Activated T-helper 2 cell treated with anti-CD3 and anti-CD28 coated beads, Interferon-gamma antibody, Interleukin-2, Interleukin-4, amounts not matched to agents 10 μg/mL and 5 μg/mL and 100 μg/mL, durations not matched to agents 14 hours and 24 hours and 36 hours (primary cell): ENCODE results near the gene ZFYVE28. TPM values are rescaled to one million over a fixed set of nuclear protein-coding genes. Genes with fewer than 3 reads are reported as not detected.
A peak's percentile ranks its signal among the peaks of the same experiment; 100 is the strongest.
"Not testable (repeated sequence)": the region's sequence is repeated elsewhere in the genome, so short reads cannot be mapped to it uniquely, and the experiment has no call there.

Source experiments
- DNase-seq: peaks from one replicate; pipeline ENCODE4 v3.0.0; 2021; ENCODE audit warnings: low spot score
- H3K27ac Mint-ChIP-seq: one replicate; pipeline ENCODE4 v1.8.0; 2021; ENCODE audit warnings: mixed read lengths
- H3K27me3 Mint-ChIP-seq: one replicate; pipeline ENCODE4 v1.8.0; 2021; ENCODE audit warnings: low read depth, mixed read lengths
- H3K36me3 Mint-ChIP-seq: one replicate; pipeline ENCODE4 v1.8.0; 2021; ENCODE audit warnings: low read depth, mixed read lengths
- H3K4me1 Mint-ChIP-seq: one replicate; pipeline ENCODE4 v1.8.0; 2021; ENCODE audit warnings: low read depth, mixed read lengths
- H3K4me3 Mint-ChIP-seq: one replicate; pipeline ENCODE4 v1.8.0; 2021; ENCODE audit warnings: low read depth, mild to moderate bottlenecking, moderate library complexity, mixed read lengths
- H3K9me3 Mint-ChIP-seq: one replicate; pipeline ENCODE4 v1.8.0; 2021; ENCODE audit warnings: mixed read lengths
- intact Hi-C: fragments of 100-400 bp; cut with micrococcal nuclease; formaldehyde crosslinking; loops from one replicate; pipeline ENCODE4 v1.15.1; 2023
- total RNA-seq: library from RNA; stranded (reverse); gene quantifications from 2 replicates; pipeline ENCODE4 v1.2.3, GENCODE V29; 2022

ZFYVE28 gene
- total RNA-seq, 1 donor from 2014 or later = 10.0 TPM

DNA sequence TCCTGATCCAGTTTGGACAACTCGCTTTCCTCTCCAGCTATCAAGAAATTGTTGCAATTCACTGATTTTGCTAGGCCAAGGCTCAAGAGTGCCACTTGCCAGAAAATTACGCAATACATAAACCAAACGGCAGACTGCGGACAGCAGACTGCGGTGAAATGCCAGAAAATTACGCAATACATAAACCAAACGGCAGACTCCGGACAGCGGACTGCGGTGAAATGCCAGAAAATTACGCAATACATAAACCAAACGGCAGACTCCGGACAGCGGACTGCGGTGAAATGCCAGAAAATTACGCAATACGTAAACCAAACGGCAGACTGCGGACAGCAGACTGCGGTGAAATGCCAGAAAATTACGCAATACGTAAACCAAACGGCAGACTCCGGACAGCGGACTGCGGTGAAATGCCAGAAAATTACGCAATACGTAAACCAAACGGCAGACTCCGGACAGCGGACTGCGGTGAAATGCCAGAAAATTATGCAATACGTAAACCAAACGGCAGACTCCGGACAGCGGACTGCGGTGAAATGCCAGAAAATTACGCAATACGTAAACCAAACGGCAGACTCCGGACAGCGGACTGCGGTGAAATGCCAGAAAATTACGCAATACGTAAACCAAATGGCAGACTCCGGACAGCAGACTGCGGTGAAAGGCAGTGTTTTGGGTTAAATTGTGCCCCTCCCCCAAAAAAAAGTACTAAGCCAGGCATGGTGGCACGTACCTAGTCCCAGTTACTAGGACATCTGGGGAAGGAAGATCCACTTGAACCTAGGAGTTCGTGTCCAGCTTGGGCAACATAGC, 11.7 kb upstream of the ZFYVE28 start:
- H3K27ac Mint-ChIP-seq, H3K36me3 Mint-ChIP-seq, DNase-seq, intact Hi-C loops, H3K9me3 Mint-ChIP-seq, H3K4me3 Mint-ChIP-seq, H3K4me1 Mint-ChIP-seq, H3K27me3 Mint-ChIP-seq: not testable (repeated sequence)

DNA sequence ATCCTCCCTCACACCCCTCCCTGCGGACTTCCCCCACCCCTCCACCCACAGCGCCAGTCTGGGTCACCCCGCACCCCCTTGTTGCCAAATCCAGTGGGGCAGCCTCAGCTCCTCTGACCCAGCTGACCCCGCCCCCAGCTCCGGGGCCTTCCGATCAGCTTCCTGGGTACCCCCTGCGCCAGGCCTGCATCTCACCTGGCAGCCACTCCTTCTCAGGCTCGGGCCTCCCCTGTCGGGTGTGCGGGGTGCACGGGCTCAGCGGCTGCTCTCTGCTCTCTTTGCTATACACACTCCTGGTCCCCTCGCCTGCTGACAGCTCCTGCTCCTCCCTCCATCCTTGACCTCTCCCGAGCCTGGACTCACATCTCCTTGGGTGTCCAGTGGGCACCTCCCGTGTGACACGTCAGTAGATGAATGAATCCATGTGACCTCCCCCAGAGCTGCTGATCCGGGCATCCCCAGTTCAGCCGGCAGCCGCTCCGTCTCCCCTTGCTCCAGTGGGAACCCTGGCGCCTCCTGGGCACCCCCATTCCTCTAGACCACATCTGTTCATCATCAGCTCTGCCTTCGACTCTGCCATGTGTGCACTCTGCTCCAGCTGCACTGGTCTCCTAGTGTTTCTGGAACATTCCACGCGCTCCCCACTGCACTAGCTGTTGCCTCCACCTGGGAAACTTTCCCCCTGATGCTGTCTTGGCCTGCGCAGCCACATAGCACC, 10.2 kb upstream of the ZFYVE28 start:
- H3K27ac Mint-ChIP-seq = no peak overlapping the region
- no peaks in the 10 kb centered on the region for H3K36me3 Mint-ChIP-seq
- no peaks in the 10 kb centered on the region for H3K4me1 Mint-ChIP-seq
- no peaks in the 10 kb centered on the region for H3K9me3 Mint-ChIP-seq
- intact Hi-C loops = no loop called here
- H3K4me3 Mint-ChIP-seq = no peak overlapping the region
- DNase-seq = no peak
- H3K27me3 Mint-ChIP-seq = peaks cover 3% of the 10 kb centered on the region

DNA sequence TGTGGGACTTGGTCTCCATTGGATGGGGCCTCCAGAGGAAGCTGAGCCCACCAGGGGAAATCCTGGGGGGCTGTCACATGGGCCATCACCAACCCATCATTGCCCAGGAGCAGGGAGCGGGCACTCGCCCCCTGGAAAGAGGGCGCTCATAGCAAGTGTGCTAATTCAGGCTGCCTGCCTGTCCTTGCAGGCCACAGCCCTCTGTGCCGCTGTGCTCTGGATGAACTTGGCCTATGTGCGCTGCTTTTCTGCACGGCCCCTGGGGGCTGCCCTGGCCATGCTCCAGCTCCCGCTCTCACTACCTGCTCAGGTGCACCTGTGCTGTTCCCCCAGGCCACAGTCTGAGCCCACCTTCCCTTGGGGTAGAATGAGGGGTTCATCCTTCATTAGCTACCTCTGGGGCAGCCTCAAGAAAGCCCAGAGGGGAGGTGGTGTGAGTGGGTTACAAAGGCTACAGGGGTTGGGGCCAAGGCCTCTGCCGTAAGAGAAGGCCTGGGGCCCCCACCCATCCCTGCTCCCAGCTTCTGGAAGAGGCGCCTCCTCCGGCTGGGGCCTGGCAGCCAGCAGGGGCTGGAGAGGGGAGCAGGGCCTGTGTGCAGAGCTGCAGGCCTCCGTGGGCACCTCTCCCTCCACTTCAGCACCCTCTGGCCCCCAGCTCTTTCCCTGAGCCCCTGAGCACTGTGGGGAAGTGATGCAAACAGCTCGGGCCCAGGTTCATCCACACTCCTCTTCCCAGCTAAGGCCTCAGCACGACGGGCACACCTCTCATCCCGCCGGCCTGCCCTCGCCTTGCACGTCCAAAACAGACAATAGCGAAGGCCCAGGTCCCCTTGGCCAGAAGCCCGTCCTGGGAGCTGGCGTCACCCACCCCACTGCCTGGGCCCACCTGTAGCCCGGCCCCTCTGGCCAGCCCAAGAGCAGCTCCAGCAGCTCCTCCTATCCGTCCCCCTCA, 9.2 kb upstream of the ZFYVE28 start:
- intact Hi-C loops = no loop called here
- Mint-ChIP-seq H3K4me1 (no peaks in the 10 kb centered on the region), H3K27ac (no peak overlapping the region), H3K4me3 (no peak overlapping the region), H3K36me3 (no peaks in the 10 kb centered on the region), H3K27me3 (peaks cover 3% of the 10 kb centered on the region), H3K9me3 (no peaks in the 10 kb centered on the region)
- no peak for DNase-seq

DNA sequence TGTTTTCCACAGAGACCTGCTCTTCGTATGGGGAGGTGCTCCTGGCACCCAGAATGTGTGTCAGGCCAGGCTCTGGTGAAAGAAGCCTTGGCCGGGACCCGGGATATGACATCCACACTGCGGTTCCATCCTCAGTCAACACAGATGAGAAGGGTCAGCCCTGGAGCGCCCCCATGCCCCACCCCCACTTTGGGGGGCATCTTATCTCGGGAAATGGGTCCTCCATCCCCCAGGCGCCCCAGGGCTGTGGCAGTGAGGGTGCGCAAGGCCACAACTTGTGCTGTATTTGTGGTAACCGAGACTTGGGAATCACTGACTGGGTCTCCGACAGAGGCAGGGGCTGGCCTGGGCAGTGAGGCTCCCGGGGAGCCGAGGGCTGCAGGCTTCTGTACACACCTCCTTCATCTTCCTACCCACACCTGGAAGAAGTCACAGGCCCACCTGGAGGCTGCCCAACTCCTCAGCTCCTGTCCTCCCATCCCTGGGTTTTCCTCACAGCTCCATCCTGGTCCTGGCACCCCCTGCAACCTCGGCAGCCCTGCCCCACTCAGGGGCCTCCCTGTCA, 8.3 kb upstream of the ZFYVE28 start:
- DNase-seq = no peak
- Mint-ChIP-seq H3K4me3 (no peak overlapping the region), H3K27me3 (peaks cover 10% of the 10 kb centered on the region), H3K9me3 (no peaks in the 10 kb centered on the region), H3K36me3 (no peaks in the 10 kb centered on the region), H3K4me1 (no peaks in the 10 kb centered on the region), H3K27ac (no peak overlapping the region)
- intact Hi-C loops = no loop called here

DNA sequence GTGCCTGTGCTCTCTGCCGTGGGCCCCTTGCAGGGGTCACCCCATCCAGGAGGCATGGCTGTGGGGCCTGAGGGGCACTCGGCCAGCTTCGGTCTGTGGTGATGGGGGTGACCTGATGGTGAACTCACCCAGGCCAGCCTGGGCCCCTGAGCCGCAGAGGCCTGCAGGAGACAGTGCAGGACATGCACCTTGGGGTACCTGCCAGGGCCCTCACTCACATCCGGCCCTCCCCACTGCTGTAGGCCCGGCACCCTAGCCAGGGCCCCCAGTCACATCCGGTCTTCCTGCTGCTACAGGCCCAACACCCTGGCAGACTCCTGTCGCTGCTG, 7.6 kb upstream of the ZFYVE28 start:
- H3K4me3 Mint-ChIP-seq = no peak overlapping the region
- H3K4me1 Mint-ChIP-seq = no peaks in the 10 kb centered on the region
- no peaks in the 10 kb centered on the region for H3K36me3 Mint-ChIP-seq
- H3K9me3 Mint-ChIP-seq = no peaks in the 10 kb centered on the region
- no peak for DNase-seq
- intact Hi-C loops = no loop called here
- peaks cover 13% of the 10 kb centered on the region for H3K27me3 Mint-ChIP-seq
- H3K27ac Mint-ChIP-seq = no peak overlapping the region

DNA sequence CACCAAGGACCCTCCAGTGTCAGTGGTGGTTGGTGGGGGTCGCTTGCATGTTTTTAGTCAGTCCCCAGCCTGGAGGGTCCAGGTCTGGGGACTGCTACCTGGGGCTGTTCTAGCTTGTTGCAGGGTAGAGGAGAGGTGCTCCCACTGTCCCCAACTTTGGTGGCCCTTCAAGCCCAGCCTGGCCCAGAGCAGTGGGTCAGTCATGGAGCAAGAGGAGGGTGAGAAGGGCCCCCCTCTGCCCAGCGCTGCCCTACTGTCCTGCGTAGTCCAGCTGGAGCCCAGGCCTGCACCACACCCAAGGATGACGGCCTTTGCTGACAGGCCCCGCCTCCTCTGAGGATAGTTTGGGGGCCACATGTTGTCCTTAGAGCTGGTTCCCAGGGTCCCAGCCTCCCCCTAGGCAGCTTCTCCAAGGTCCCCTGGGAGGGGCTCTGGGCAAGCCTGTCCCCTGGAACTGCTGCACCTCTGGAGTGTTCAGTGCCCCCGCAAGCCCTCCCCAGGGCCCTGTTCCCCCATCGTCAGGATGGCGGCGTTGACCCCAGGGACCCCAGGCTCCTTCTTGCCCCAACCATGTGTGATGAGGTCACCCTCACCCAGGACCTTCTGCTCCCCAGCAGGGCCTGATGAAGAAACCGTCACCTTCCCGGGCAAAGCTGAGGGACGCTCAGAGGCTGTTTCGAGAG, 7.1 kb upstream of the ZFYVE28 start:
- no peak overlapping the region for H3K27ac Mint-ChIP-seq
- H3K4me1 Mint-ChIP-seq = no peaks in the 10 kb centered on the region
- no peak overlapping the region for H3K4me3 Mint-ChIP-seq
- peaks cover 18% of the 10 kb centered on the region for H3K27me3 Mint-ChIP-seq
- no peaks in the 10 kb centered on the region for H3K9me3 Mint-ChIP-seq
- DNase-seq = no peak
- no peaks in the 10 kb centered on the region for H3K36me3 Mint-ChIP-seq
- intact Hi-C loops = no loop called here

DNA sequence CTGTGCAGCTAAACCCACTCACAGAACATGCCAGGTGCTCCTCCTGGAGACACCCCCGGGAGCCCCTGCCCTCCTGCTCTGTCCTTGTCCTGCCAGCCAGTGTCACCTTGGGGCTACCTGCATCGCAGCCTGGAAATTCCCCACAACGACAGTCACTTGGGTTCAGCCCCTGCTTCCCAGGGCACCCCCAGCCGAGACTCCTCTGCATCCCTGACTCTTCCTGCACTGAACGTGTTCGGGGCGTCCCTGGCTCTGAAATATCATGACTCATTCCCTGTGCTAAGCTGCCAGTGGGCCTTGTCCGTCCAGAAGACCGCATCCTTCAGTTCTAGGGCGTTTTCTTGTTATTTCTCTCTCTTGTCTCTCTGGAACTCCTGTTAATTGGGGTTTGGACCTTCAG, 6.1 kb upstream of the ZFYVE28 start:
- intact Hi-C loops = no loop called here
- H3K36me3 Mint-ChIP-seq = no peaks in the 10 kb centered on the region
- peaks cover 8% of the 10 kb centered on the region for H3K4me1 Mint-ChIP-seq
- H3K9me3 Mint-ChIP-seq = no peaks in the 10 kb centered on the region
- DNase-seq = no peak
- peaks cover 28% of the 10 kb centered on the region for H3K27me3 Mint-ChIP-seq
- H3K27ac Mint-ChIP-seq = no peak overlapping the region
- no peak overlapping the region for H3K4me3 Mint-ChIP-seq

DNA sequence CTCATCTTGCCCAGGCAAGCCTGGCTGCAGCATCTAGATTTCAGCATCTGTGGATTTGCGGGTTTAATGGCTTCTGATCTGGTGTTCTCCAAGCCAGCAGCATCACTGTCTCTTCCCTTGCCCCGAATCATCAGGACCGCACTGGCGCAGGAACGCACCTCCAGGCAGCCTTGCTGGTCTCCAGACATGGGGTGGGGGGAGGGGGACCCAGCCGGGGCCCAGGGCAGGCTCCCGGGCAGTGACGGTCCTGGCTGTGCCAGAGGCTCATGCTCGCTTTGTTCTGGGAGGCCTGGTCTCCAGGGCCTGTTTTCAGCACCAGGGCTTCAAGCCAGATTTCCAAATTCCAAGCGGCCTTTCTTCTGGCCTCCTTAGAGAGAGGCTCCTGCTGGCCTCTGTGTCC, 5.2 kb upstream of the ZFYVE28 start:
- peaks cover 34% of the 10 kb centered on the region for H3K27me3 Mint-ChIP-seq
- no peak overlapping the region for H3K27ac Mint-ChIP-seq
- intact Hi-C loops = no loop called here
- no peak for DNase-seq
- peaks cover 14% of the 10 kb centered on the region for H3K4me1 Mint-ChIP-seq
- no peak overlapping the region for H3K4me3 Mint-ChIP-seq
- no peaks in the 10 kb centered on the region for H3K36me3 Mint-ChIP-seq
- no peaks in the 10 kb centered on the region for H3K9me3 Mint-ChIP-seq

DNA sequence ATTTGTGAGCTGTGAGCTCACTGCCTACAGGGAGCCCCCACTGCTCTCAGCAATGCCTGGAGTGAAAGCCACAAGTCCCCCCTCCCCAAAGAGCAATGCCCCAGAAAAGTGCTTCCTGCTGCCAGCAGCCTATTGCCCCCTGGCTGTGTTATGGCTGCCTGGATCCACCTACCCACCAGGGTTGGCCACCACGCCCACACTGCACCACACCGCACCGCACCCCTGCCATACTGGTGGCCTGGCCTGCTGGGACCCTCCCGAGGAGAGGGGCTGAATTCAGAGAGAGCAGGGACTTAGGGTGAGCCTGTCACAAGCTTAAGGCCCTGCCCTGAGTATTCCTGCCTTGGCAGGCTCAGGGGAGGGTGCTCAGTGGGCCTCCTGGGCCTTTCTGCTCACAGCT, 4.6 kb upstream of the ZFYVE28 start:
- no peaks in the 10 kb centered on the region for H3K9me3 Mint-ChIP-seq
- peaks cover 34% of the 10 kb centered on the region for H3K27me3 Mint-ChIP-seq
- DNase-seq = no peak
- H3K36me3 Mint-ChIP-seq = no peaks in the 10 kb centered on the region
- intact Hi-C loops = no loop called here
- H3K27ac Mint-ChIP-seq = no peak overlapping the region
- peaks cover 14% of the 10 kb centered on the region for H3K4me1 Mint-ChIP-seq
- no peak overlapping the region for H3K4me3 Mint-ChIP-seq

DNA sequence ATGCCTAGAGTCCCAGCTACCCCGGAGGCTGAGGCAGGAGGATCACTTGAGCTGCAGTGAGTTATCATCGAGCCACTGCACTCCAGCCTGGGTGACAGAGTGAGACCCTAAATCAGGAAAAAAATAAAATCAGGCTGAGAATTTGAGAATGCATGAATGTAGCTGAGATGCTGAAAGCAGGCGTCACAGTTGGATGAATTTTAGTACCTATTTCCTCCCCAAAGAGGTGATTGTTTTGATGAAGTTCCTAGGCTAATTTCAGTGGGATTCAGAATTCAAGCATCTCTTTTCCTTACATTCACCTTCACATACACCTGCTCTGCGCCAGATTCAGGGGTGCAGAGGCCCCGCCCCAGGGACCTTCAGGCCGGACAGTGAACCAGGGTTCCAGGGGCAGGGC, 3.5 kb upstream of the ZFYVE28 start:
- intact Hi-C loops = no loop called here
- Mint-ChIP-seq H3K36me3 (no peaks in the 10 kb centered on the region), H3K9me3 (no peaks in the 10 kb centered on the region), H3K4me1 (peaks cover 14% of the 10 kb centered on the region), H3K27ac (no peak overlapping the region), H3K27me3 (peaks cover 40% of the 10 kb centered on the region), H3K4me3 (no peak overlapping the region)
- DNase-seq = no peak

DNA sequence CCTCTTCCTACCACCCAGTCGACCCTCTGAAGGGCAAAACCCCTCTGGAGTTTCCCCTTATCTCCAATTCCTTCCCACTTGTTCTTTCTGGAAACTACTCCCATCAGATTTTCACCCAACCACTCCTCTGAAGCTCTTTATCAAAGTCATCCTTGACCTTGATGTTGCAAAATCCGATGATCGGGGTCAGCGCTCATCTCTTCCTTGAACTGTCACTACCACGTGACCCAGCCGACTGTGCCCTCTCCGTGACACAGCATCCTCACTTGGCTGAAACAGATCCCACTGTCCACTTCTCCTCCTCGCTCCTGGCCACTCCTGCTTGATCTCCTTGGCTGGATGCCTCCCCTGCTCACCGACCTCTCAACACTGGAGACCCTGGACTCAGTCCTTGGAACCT, 1.4 kb upstream of the ZFYVE28 start:
- Mint-ChIP-seq H3K27me3 (peaks cover 48% of the 10 kb centered on the region), H3K36me3 (peaks cover 5% of the 10 kb centered on the region), H3K4me1 (peaks cover 23% of the 10 kb centered on the region), H3K9me3 (no peaks in the 10 kb centered on the region), H3K27ac (no peak overlapping the region), H3K4me3 (peak overlapping the region; percentile 60)
- intact Hi-C loops = loop anchor here (2.0 to 10.0 kb wide), 2 partner anchors 563 to 875 kb away; partner anchors contain the start of genes LETM1 and RGS12
- DNase-seq = no peak
